GM04504 (cell line): ENCODE measurements around the gene RO60.

Experiments used
- DNase-seq: peaks from one replicate; pipeline ENCODE4 v3.0.0-alpha.2; 2012; ENCODE audit warnings: low read depth

Gene RO60

GRCh38 chr1:193108471-193108870 lies 49.1 kb downstream of the RO60 start:
- DNase-seq = no peak
